Measurements from ENCODE around the gene PCBP2.

PCBP2 gene

DNA sequence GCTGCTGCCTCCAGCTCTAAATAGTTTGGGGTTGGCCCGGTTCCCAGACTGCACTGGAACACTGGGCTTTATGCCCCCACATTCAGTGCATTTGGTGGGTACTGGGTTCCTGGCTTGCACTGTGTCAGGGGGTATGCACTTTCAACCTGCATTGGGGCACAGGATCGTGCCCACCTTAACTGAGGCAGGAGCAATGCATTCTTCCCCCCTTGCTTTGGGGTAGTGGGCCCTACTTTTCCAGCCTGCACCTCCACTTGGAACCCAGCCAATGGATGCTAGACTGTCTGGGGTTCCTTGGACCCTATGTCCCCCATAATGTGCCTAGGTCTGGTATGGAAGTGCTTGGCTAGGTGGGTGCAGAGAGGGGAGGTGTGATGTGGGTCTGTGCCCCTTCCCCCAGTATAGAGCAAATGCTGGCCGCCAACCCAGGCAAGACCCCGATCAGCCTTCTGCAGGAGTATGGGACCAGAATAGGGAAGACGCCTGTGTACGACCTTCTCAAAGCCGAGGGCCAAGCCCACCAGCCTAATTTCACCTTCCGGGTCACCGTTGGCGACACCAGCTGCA, 49.8 kb downstream of the PCBP2 start:
- H3K4me3 Mint-ChIP-seq, result peak overlapping the region; percentile 95
- H3K27ac Mint-ChIP-seq, result peak overlapping the region; percentile 99
- H3K4me1 Mint-ChIP-seq (ENCODE audit: low read depth), result peaks cover 29% of the 10 kb centered on the region
- H3K9me3 Mint-ChIP-seq, result no peaks in the 10 kb centered on the region
- H3K27me3 Mint-ChIP-seq (ENCODE audit: low read depth), result no peaks in the 10 kb centered on the region
- H3K36me3 Mint-ChIP-seq (ENCODE audit: low read depth), result peaks cover 8% of the 10 kb centered on the region

DNA sequence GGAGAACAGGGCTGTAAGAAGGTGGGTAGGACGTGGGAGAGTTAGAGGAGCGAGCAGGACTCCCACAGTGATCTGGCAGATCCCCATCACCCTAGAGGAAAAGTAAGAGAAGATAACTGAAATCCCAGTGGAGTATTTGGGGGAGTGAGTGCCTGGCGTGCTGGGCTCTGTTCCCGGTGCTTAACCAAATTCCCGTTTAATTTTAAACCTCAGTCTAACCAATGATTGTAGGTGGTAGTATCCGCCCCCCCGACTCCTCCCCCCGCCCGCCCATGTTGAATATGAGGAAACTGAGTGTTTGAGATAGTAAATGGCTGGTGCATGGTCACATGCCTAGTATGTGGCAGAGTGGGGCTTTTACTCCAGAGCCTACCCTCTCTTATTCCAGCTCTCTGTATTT, 50.4 kb downstream of the PCBP2 start:
- Mint-ChIP-seq H3K4me1 (ENCODE audit: low read depth) (peaks cover 28% of the 10 kb centered on the region), H3K36me3 (ENCODE audit: low read depth) (peaks cover 8% of the 10 kb centered on the region), H3K27me3 (ENCODE audit: low read depth) (no peaks in the 10 kb centered on the region), H3K27ac (no peak overlapping the region), H3K9me3 (no peaks in the 10 kb centered on the region), H3K4me3 (peak overlapping the region; percentile 95)

DNA sequence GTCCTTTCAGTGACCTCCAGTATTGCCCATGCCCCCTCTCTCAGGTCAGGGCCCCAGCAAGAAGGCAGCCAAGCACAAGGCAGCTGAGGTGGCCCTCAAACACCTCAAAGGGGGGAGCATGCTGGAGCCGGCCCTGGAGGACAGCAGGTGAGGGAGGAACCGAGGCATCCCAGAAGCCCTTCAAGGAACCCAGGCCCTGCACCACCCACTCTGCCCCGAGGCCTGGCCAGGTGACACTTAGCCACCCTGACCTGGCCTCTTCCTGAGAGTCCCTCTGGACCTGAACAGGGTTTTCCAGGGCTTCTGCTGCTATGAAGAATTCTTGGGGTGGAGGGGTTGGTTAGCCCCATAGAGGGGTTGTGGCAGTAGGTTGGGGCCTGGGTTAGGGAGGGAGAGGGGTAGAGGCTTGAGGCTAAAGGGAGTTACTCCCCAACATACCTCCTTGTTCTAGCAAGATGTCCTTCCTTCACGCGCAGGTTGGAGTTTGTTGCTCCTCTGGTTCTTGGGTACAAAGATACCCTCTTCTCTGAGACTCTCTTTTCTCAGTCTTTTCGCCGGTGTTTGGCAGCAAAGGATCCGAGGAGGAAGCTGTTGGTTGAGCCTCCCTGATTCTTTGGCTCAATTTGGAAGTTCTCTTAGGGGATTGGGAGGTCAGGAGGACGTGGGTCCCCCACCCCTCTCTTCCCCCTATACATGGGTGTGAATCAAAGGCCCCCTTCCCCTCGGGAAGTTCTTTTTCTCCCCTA, 51.3 kb downstream of the PCBP2 start:
- H3K27me3 Mint-ChIP-seq (ENCODE audit: low read depth), result no peaks in the 10 kb centered on the region
- H3K4me3 Mint-ChIP-seq, result peak overlapping the region; percentile 14
- peaks cover 8% of the 10 kb centered on the region for H3K36me3 Mint-ChIP-seq (ENCODE audit: low read depth)
- peaks cover 24% of the 10 kb centered on the region for H3K4me1 Mint-ChIP-seq (ENCODE audit: low read depth)
- no peak overlapping the region for H3K27ac Mint-ChIP-seq
- no peaks in the 10 kb centered on the region for H3K9me3 Mint-ChIP-seq

DNA sequence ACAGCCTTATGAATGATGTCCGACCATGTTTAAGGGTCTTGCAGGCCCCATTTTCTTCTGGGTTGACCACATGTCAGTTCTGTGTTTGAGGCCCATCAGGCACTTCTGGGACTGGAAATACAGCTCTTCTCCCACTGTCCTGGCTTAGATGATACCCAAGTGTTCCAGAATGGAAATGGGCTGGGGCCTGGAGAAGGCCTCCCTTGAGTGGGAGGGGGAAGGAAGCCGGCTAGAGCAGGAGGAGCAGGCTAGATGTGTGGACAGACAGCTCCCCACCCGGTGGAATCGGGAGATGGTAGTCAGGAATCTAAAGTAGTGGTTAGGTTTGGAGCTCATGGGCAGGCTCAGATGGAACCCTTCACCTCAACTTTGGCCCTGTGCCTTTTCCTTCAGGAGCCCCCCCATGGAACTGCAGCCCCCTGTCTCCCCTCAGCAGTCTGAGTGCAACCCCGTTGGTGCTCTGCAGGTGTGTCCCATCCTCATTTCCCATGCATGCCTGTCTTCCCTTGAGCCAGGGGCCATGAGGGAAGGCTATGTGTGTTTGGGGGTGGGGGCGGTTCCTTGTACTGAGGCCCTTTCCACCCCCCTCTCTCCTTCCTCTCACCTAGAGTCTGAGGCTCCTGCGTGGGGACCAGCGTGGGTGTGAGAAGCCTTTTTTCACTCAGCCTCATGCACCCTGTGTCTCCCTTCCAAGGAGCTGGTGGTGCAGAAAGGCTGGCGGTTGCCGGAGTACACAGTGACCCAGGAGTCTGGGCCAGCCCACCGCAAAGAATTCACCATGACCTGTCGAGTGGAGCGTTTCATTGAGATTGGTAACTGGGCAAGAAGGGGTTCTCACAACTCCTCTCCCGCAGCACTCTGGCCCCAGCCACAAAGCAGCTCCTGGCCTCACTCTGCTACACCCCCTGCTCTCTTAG, 52.4 kb downstream of the PCBP2 start:
- no peak overlapping the region for H3K27ac Mint-ChIP-seq
- H3K4me1 Mint-ChIP-seq (ENCODE audit: low read depth), result peaks cover 18% of the 10 kb centered on the region
- H3K36me3 Mint-ChIP-seq (ENCODE audit: low read depth), result peaks cover 8% of the 10 kb centered on the region
- H3K9me3 Mint-ChIP-seq, result no peaks in the 10 kb centered on the region
- no peak overlapping the region for H3K4me3 Mint-ChIP-seq
- no peaks in the 10 kb centered on the region for H3K27me3 Mint-ChIP-seq (ENCODE audit: low read depth)

DNA sequence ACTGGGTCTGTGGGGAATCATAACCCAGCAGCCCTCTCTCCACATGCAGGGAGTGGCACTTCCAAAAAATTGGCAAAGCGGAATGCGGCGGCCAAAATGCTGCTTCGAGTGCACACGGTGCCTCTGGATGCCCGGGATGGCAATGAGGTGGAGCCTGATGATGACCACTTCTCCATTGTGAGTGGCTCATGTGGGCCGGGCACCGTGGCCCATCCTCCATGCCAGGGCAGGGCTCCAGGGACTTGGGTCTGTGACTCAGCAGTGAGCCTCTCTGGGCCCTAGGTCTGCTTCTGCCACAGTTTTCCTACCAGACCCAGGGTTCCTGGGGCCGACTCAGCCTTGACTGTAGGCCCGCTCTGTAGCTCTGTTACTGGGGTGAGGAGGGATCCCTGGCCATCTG, 53.2 kb downstream of the PCBP2 start:
- Mint-ChIP-seq H3K4me1 (ENCODE audit: low read depth) (peaks cover 14% of the 10 kb centered on the region), H3K36me3 (ENCODE audit: low read depth) (peaks cover 8% of the 10 kb centered on the region), H3K27me3 (ENCODE audit: low read depth) (no peaks in the 10 kb centered on the region), H3K27ac (no peak overlapping the region), H3K9me3 (no peaks in the 10 kb centered on the region), H3K4me3 (no peak overlapping the region)

DNA sequence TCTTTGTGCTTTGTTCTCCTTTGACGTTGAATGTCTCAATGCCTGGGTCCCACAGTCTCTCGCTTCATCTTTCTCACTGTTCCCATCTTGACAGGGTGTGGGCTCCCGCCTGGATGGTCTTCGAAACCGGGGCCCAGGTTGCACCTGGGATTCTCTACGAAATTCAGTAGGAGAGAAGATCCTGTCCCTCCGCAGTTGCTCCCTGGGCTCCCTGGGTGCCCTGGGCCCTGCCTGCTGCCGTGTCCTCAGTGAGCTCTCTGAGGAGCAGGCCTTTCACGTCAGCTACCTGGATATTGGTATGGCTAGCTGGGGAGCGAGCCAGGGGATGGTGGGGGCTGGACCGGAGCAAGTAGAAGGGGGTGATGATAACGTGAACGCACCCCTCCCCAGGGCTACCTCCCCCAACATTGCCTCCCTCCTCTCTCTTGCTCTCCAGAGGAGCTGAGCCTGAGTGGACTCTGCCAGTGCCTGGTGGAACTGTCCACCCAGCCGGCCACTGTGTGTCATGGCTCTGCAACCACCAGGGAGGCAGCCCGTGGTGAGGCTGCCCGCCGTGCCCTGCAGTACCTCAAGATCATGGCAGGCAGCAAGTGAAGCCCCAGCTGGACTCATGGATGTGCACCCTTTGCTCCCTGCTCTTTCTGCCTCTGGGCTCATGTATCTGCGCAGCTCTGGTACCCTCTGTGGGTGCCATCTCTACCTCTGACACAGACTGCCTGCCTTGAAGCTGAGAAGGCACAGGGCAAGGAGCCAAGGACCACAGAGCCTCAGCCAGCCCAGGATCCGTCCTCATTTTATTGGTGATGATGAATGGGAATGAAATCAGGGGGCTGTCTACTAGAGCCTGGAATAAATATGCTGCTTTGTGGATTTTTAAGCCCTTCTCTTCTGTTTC, 53.9 kb downstream of the PCBP2 start:
- H3K27ac Mint-ChIP-seq, result no peak overlapping the region
- H3K4me3 Mint-ChIP-seq, result no peak overlapping the region
- no peaks in the 10 kb centered on the region for H3K9me3 Mint-ChIP-seq
- no peaks in the 10 kb centered on the region for H3K27me3 Mint-ChIP-seq (ENCODE audit: low read depth)
- H3K4me1 Mint-ChIP-seq (ENCODE audit: low read depth), result peaks cover 12% of the 10 kb centered on the region
- H3K36me3 Mint-ChIP-seq (ENCODE audit: low read depth), result peaks cover 8% of the 10 kb centered on the region

DNA sequence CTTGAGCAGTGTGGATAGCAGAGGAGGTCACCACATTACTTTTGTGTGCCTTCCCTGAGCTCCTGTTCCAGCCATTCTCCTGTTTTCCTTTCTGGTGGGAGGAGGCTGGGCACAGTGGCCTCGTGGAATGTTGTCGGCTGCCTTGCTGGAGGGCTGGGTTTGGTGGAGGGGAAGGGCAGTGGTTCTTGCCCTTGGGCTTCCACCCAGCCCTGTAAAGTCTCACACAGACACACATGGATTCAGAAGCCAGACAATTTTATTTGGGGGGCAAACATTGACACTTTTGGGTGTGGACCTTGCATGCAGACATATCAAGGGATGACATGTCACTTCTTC, 54.5 kb downstream of the PCBP2 start:
- H3K4me1 Mint-ChIP-seq (ENCODE audit: low read depth), result peaks cover 12% of the 10 kb centered on the region
- H3K36me3 Mint-ChIP-seq (ENCODE audit: low read depth), result peaks cover 8% of the 10 kb centered on the region
- no peak overlapping the region for H3K4me3 Mint-ChIP-seq
- no peak overlapping the region for H3K27ac Mint-ChIP-seq
- H3K9me3 Mint-ChIP-seq, result no peaks in the 10 kb centered on the region
- no peaks in the 10 kb centered on the region for H3K27me3 Mint-ChIP-seq (ENCODE audit: low read depth)

DNA sequence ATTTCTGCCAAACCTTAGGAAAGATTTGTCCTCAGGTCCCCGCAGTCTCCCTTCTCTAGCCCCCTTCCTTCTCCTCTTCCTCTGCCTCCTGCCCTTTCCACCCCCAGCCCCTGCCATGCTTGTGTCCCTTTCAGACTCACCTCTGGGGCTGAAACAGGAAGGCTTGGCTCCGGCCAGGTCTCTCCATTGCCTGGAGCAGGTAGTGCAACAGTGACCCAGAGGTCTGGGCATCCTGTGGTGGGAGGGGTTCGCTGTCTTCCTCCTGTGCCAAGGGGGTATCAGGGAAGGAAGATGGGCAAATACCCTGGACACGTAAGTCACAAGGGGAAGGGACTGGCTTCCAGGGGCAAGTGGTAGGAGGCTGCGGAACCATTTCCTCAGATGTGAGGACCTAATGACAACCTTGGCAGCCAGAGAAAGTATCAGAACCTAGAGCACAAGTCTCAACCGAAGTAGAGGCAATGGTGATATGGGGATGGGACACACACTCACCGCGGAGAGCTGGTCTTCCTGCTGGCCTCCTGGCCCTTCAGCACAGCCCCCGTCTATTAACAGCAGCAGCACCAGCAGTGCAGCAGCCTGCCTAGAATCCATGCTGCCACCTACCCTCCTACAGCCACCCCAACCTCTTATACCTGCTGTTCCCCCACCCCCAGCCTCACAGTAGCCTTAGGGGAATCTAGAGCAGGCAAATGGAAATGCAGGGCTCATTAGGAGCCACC, 55.1 kb downstream of the PCBP2 start, which contains the start of gene NPFF:
TSS of gene NPFF (minus strand) at position 604 of the 722 bp plus-strand sequence. CDS start at position 594, 10 bp downstream.
- H3K4me3 Mint-ChIP-seq, result no peak within 1 kb of the TSS
- H3K27me3 Mint-ChIP-seq (ENCODE audit: low read depth), result no peaks in the 10 kb centered on the region
- H3K36me3 Mint-ChIP-seq (ENCODE audit: low read depth), result peaks cover 13% of the 10 kb centered on the region
- H3K4me1 Mint-ChIP-seq (ENCODE audit: low read depth), result peaks cover 9% of the 10 kb centered on the region
- no peak within 1 kb of the TSS for H3K27ac Mint-ChIP-seq
- no peaks in the 10 kb centered on the region for H3K9me3 Mint-ChIP-seq

DNA sequence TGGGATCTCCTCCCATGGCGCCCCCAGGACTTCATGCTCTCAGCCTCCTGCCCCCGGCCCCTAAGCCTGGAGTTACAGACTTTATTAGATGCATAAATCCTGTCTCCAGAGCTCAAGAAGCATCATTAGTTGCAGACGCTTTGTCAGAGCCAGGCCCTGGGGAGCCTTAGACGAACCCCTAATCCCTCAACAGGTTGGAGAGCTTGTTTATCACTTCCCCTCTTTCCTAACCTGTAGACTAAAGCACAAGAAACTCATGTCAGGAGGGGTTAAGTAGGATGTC, 55.6 kb downstream of the PCBP2 start:
- no peak overlapping the region for H3K27ac Mint-ChIP-seq
- no peaks in the 10 kb centered on the region for H3K27me3 Mint-ChIP-seq (ENCODE audit: low read depth)
- no peaks in the 10 kb centered on the region for H3K9me3 Mint-ChIP-seq
- no peak overlapping the region for H3K4me3 Mint-ChIP-seq
- H3K36me3 Mint-ChIP-seq (ENCODE audit: low read depth), result peaks cover 13% of the 10 kb centered on the region
- peaks cover 6% of the 10 kb centered on the region for H3K4me1 Mint-ChIP-seq (ENCODE audit: low read depth)

DNA sequence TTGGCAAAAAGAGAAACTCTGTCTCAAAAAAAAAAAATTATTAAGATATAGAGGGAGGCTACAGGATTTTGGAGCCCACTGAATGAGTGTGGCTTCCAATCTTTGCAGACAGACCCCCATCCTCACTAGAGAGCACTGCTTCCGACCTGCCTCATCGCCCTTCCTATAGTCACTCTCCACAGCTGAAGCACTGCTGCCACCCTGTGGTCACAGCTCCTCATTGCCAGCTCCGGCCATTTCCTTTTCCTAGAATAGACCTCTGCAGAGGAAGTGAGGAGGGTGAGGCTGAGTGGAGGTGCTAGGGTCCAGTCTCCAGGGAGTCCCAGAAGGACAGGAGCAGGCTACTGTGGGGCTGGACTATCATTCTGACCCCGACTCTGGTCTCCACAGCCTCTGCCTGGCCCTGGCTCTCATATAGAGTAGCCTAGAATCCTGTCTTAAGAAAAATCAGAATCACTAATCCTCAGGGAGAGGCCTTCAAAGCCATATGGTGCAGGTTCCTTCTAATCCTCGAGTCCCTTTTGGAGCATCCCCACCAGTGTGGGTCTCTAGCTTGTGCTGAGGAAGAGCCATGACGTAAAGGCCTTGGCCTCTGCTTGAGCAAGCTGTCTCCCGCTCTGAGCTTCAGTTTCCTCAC, 56.8 kb downstream of the PCBP2 start:
- Mint-ChIP-seq H3K27me3 (ENCODE audit: low read depth) (no peaks in the 10 kb centered on the region), H3K36me3 (ENCODE audit: low read depth) (peaks cover 16% of the 10 kb centered on the region), H3K9me3 (no peaks in the 10 kb centered on the region), H3K4me1 (ENCODE audit: low read depth) (peaks cover 8% of the 10 kb centered on the region), H3K4me3 (no peak overlapping the region), H3K27ac (peak overlapping the region; percentile 38)

DNA sequence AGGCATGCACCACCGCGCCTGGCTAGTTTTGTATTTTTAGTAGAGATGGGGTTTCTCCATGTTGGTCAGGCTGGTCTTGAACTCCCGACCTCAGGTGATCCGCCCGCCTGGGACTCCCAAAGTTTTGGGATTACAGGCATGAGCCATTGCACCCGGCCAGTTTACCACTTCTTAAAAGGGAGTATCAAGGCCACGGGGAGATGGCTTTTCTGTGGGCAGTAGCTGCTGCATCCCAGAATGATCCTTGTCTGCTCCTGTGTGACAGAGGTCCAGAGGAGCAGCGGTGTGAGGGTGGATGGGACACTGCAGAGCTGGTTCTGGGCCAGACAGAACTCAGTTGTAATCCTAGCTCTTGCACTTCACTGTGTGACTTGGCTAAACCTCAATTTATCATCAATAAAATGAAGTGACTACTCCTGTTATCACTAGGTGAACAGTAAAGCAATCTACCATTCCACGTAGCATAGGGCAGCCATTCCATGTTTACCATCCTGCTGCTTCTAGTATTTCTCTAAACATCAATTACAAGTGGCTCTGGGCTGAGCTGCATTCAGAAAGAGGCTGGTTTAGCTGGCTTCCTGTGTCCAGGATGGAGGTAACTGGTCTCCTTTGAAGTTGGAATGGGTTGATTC, 58.4 kb downstream of the PCBP2 start:
- Mint-ChIP-seq H3K4me1 (ENCODE audit: low read depth) (peaks cover 8% of the 10 kb centered on the region), H3K36me3 (ENCODE audit: low read depth) (peaks cover 23% of the 10 kb centered on the region), H3K27ac (no peak overlapping the region), H3K27me3 (ENCODE audit: low read depth) (no peaks in the 10 kb centered on the region), H3K9me3 (no peaks in the 10 kb centered on the region), H3K4me3 (no peak overlapping the region)

DNA sequence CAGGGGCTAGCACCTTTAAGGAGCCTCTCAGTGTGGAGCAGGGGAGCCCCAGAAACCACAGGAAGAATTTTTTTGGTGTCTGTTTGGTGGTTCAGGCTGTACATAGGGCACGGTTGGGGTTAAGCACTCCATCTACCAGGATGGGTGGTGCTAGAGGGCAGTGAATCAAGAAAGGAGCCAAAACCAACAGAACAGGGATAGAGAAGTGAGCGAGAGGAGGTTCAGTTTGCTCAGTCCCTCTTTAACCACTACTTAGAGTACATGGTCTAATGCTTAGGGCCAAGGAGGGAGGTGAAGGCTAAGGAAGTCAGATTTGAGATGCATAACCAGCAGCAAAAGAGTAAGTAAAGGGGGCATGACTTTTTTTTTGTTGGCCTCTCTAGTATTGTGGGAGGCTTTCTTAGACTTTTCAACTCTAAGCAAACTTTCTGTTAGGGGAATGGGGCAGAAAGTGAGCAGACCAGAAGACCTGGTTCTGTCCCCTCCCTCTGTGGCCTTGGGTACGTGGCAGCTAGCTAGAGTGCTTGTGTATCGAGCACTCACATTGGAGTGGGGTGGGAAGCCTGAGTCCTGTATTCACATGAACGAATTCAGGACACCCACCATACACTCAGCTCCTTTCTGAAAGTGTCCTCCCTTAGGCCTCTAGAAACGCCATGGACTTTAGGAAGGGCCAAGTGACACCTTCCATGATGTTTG, 62.0 kb downstream of the PCBP2 start:
- Mint-ChIP-seq H3K4me3 (no peak overlapping the region), H3K4me1 (ENCODE audit: low read depth) (peaks cover 3% of the 10 kb centered on the region), H3K27me3 (ENCODE audit: low read depth) (no peaks in the 10 kb centered on the region), H3K27ac (no peak overlapping the region), H3K36me3 (ENCODE audit: low read depth) (peaks cover 23% of the 10 kb centered on the region), H3K9me3 (no peaks in the 10 kb centered on the region)

Data from T-helper 1 cell treated with Interleukin-12 subunit alpha and Interleukin-12 subunit beta and Interleukin-4 antibody, amounts not matched to agents 30 μg/mL and 1 μg/mL, for 36 hours (primary cell).